22Rv1 (cell line): ENCODE data around the gene PDZD11.

Source experiments
- H3K27ac ChIP-seq: fragments of 450-650 bp; 2 replicates; pipeline ENCODE4 v1.5.1; 2017
- ZFX ChIP-seq: fragments of 450-650 bp; IDR thresholded peaks from 2 replicates; pipeline ENCODE4 v1.6.1; 2017; ENCODE audit warnings: antibody characterized with exemption, borderline replicate concordance
- TF ChIP-seq, protein P1 (sequence below): fragments of 450-650 bp; IDR thresholded peaks from 2 replicates; pipeline ENCODE4 v1.5.1; 2017; ENCODE audit warnings: mild to moderate bottlenecking

The PDZD11 gene

DNA sequence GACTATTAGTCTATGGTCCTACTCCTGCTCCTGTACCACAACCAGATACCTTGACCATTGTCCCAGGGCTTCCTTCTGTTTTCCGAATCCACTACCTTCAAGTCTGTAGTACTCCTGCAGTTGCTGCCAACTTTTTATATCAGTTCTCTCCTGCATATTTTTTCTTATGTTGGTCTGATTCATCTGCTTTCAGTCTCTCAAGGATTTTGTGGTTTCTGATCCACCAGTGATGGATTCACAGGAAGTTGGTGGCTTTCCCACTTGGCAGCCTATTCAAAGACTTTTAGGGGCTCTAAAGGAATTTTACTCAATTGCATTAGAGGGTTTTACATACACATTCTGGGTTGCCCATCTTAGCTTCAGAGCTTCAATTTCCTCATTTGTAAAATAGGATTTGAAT, 23.8 kb upstream of the PDZD11 start:
- no peak for TF ChIP-seq ZFX
- TF ChIP-seq, protein P1, sequence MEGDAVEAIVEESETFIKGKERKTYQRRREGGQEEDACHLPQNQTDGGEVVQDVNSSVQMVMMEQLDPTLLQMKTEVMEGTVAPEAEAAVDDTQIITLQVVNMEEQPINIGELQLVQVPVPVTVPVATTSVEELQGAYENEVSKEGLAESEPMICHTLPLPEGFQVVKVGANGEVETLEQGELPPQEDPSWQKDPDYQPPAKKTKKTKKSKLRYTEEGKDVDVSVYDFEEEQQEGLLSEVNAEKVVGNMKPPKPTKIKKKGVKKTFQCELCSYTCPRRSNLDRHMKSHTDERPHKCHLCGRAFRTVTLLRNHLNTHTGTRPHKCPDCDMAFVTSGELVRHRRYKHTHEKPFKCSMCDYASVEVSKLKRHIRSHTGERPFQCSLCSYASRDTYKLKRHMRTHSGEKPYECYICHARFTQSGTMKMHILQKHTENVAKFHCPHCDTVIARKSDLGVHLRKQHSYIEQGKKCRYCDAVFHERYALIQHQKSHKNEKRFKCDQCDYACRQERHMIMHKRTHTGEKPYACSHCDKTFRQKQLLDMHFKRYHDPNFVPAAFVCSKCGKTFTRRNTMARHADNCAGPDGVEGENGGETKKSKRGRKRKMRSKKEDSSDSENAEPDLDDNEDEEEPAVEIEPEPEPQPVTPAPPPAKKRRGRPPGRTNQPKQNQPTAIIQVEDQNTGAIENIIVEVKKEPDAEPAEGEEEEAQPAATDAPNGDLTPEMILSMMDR = no peak
- no peak overlapping the region for H3K27ac ChIP-seq

GRCh38 chrX:70301716-70302115, 12.0 kb upstream of the PDZD11 start:
- TF ChIP-seq, protein P1 = no peak
- TF ChIP-seq ZFX = no peak
- H3K27ac ChIP-seq = no peak overlapping the region

DNA sequence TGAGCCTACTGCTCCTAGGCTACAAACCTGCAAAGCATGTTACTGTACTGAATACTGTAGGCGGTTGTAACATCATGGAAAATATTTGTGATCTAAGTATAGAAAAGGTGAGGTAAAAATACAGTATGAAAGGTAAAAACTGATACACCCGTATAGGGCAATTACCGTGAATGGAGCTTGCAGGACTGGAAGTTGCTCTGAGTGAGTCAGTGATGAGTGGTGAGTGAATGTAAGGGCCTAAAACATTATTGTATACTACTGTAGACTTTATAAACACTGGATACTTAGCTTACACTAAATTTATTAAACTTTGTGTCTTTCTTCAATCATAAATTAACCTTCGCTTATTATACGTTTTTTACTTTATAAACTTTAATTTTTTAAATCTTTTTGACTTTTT, 3.9 kb upstream of the PDZD11 start:
- TF ChIP-seq ZFX = no peak
- TF ChIP-seq, protein P1 = no peak
- no peak overlapping the region for H3K27ac ChIP-seq

DNA sequence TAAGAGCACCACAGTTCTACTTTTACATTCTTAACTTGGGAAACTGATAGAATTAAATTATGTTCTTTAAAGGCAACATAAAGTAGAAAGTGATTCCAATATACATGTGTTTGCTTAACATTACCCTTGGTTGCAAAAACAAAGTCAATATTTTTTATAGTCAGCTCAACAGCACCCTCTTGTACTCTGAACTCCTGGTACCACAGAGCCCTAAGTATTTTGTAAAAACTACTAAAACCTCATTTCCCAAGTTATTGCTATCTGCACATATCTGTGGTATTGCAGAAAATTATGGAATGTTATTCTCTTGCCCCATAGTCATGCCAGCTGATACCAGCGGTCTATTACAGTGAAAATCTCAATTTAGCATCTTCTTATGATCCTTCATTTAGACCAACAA, 3.1 kb upstream of the PDZD11 start:
- no peak overlapping the region for H3K27ac ChIP-seq

DNA sequence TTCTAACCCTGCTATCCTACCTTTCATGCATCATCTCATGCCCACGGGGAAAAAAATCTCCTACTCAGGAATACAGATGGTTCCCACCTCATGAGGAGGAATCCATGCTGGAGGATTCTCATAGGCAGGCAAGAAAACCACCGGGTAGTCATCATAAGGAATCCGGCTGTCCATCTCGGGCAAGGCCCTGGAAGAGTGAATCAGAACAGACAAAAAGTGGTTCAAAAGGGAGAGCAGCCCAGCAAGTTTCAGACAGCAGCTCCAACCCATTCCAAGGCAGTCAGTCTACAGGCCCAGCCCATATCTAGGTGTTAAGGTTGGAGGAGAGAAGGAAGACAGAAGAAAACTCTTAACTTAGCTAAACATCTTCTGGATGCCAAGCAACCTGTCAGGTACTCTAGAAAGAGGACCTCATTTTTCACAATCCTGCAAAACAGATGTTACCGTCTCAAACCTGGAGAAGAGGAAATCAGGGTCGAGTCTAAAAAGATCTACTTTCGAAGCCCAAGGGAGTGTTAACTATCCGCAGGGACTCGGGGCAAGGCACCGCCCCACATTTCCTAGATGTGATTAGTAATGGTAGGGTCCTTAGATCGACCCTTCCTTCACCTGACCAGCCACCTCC, 447 bp downstream of the PDZD11 start:
- TF ChIP-seq ZFX = no peak
- TF ChIP-seq, protein P1 = no peak
- peak overlapping the region; percentile 76 for H3K27ac ChIP-seq

More for the DNA sequence above, 3.1 kb upstream of the PDZD11 start:
- TF ChIP-seq, protein P1 = no peak
- no peak for TF ChIP-seq ZFX

DNA sequence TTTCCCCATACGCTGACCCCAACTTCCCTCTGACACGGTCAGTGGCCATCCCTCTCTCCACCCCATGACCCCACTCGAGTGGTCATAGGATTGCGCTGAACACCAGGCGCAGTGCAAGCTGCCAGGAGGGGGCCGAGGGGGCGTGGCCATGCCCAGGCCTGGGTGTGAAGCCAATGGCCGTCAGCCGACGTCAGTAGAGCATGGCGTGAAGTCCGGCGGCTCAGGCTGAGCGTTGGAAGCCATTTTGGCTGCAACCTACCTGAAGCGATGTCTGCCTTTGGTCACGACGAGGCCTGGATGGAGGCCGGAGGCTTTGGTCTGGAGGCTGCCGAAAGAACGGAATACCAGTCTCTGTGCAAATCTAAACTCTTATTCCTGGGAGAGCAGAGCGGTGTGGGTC, 7.8 kb downstream of the PDZD11 start, which contains the start of gene RAB41:
Gene RAB41 (plus strand): TSS at position 222 of the 400 bp plus-strand sequence. CDS start 46 bp downstream, at position 268.
- TF ChIP-seq ZFX = no peak
- TF ChIP-seq, protein P1 = no peak
- no peak within 1 kb of the TSS for H3K27ac ChIP-seq

DNA sequence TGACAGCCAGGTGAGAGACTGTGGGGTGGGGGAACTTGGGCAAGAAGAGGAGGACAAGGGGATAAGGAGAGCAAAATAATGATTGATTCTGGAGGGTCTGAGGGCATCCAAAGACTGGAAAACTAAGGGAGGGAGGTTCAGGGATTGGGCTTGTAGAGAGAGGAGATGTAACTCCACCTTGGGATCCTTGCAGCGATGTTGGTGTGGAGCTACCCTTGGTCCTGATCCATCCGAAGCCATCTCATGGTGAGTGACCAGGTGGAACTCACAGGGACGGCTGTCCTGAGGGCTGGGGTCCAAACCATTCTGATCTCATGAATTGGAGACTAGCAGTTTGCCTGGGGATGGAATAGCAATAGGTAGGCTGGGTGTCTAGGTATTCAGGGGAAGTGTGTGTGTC, 9.2 kb downstream of the PDZD11 start:
- no peak for TF ChIP-seq ZFX
- TF ChIP-seq, protein P1 = no peak
- H3K27ac ChIP-seq = no peak overlapping the region
